Measurements from ENCODE around the gene LANCL2. TPM values are rescaled to one million over a fixed set of nuclear protein-coding genes. Genes with fewer than 3 reads are reported as not detected.
"Not testable (repeated sequence)": the region's sequence is repeated elsewhere in the genome, so short reads cannot be mapped to it uniquely, and the experiment has no call there.

LANCL2 gene
- total RNA-seq, 1 donor from 2014 or later, result 21.5 TPM

DNA sequence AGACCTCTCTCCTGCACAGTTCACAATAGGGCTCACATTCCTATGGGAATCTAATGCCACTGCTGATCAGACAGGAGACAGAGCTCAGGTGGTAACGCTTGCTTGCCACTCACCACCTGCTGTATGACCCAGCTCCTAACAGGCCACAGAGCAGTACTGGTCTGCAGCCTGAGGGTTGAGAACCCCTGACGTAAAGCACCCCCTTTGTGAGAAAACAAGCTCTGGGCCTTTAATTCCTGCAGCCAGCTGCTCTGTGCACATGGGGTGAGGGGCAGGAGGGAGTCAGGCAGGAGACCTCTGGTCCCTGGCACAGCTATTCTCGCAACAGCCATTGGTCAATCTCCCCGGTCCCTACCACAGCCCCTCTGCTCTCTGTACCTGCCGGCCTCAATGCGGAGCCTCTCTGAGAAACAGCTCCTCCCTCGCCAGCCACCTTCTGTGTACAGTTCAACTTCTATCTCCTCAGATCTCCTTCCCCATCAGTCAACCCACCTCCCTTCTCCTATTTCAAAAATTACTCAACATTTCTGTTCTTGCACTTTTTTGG lies 102.0 kb downstream of the LANCL2 start:
- ChIA-PET CTCF (no interaction called here), POLR2A (interaction anchor here (1.6 kb wide), 1 partner anchor 37 kb away, joined by 3 read pairs; no protein-coding TSS in a partner anchor)
- Mint-ChIP-seq H3K36me3 (ENCODE audit: low read depth) (peaks cover 80% of the 10 kb centered on the region), H3K27ac (peak overlapping the region; percentile 35), H3K27me3 (no peaks in the 10 kb centered on the region), H3K9me3 (peaks cover 7% of the 10 kb centered on the region), H3K4me1 (peaks cover 22% of the 10 kb centered on the region), H3K4me3 (no peak overlapping the region)
- DNase-seq (no peak), ATAC-seq (ENCODE audit: low read depth) (no peak)
- TF ChIP-seq, protein P1, sequence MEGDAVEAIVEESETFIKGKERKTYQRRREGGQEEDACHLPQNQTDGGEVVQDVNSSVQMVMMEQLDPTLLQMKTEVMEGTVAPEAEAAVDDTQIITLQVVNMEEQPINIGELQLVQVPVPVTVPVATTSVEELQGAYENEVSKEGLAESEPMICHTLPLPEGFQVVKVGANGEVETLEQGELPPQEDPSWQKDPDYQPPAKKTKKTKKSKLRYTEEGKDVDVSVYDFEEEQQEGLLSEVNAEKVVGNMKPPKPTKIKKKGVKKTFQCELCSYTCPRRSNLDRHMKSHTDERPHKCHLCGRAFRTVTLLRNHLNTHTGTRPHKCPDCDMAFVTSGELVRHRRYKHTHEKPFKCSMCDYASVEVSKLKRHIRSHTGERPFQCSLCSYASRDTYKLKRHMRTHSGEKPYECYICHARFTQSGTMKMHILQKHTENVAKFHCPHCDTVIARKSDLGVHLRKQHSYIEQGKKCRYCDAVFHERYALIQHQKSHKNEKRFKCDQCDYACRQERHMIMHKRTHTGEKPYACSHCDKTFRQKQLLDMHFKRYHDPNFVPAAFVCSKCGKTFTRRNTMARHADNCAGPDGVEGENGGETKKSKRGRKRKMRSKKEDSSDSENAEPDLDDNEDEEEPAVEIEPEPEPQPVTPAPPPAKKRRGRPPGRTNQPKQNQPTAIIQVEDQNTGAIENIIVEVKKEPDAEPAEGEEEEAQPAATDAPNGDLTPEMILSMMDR (IDR thresholded peaks at IDR 0.05), result no peak
- intact Hi-C loops (cut with micrococcal nuclease), result no loop called here

DNA sequence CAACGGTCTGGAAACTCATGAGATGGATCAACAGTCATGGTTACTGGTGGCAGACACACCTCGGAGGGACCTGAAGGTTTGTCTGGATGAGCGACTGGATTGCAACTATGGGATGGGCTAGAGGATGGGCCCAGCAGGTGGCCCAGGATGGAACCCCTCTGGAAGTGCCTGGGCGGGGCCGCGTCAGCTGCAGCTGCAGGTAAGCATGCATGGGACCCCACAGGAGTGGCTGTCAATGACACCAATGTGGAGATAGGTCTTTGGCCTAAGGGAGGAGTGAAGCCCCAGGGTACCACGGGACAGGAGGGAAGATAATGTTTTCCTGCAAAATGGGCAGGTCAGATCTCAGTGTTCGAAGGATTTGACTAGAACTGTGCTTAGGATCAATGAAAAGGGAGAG lies 103.4 kb downstream of the LANCL2 start:
- peaks cover 77% of the 10 kb centered on the region for H3K36me3 Mint-ChIP-seq (ENCODE audit: low read depth)
- CTCF ChIA-PET, result interaction anchor here (1.0 kb wide), 1 partner anchor 9 kb away, joined by 3 read pairs; no protein-coding TSS in a partner anchor

DNA sequence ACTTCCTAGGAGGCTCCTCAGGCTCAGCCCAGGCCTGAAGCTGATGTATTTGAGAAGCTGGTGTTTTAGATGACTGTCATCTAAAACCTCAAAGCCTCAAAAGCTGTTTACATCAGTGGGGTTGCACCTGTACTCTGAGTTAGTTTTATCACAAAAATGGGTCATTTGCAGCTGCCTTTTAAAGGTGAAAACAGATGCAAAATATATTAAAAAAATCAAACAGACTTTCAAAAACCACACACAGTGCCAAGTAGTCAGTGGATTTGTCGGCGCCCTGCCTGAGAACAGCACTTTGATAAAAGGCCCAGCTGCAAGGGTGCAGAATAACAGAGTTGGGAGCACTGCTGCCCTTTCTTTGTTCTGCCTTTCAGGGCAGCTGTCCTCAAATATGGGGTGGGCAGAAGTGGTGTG lies 104.1 kb downstream of the LANCL2 start:
- Mint-ChIP-seq H3K27ac (peak overlapping the region; percentile 21), H3K27me3 (no peaks in the 10 kb centered on the region), H3K9me3 (no peaks in the 10 kb centered on the region), H3K36me3 (ENCODE audit: low read depth) (peaks cover 77% of the 10 kb centered on the region), H3K4me1 (peaks cover 24% of the 10 kb centered on the region), H3K4me3 (no peak overlapping the region)
- ChIA-PET CTCF (interaction anchor here (1.0 kb wide), 1 partner anchor 10 kb away, joined by 3 read pairs; no protein-coding TSS in a partner anchor), POLR2A (interaction anchor here (0.6 to 1.6 kb wide), 3 partner anchors 64 to 172 kb away, joined by 3 to 5 read pairs (median 4); no protein-coding TSS in a partner anchor)
- no peak for DNase-seq
- intact Hi-C loops (cut with micrococcal nuclease), result no loop called here
- TF ChIP-seq, protein P1 (IDR thresholded peaks at IDR 0.05), result no peak
- peak; percentile 41 for ATAC-seq (ENCODE audit: low read depth)

More for the DNA sequence above, 103.4 kb downstream of the LANCL2 start:
- Mint-ChIP-seq H3K4me3 (no peak overlapping the region), H3K27ac (no peak overlapping the region), H3K4me1 (peaks cover 22% of the 10 kb centered on the region), H3K9me3 (no peaks in the 10 kb centered on the region), H3K27me3 (no peaks in the 10 kb centered on the region)
- DNase-seq (no peak), ATAC-seq (ENCODE audit: low read depth) (no peak)
- TF ChIP-seq, protein P1 (IDR thresholded peaks at IDR 0.05), result no peak
- intact Hi-C loops (cut with micrococcal nuclease), result no loop called here
- POLR2A ChIA-PET, result interaction anchor here (1.0 to 1.6 kb wide), 2 partner anchors 12 to 35 kb away, joined by 3 to 4 read pairs; no protein-coding TSS in a partner anchor

DNA sequence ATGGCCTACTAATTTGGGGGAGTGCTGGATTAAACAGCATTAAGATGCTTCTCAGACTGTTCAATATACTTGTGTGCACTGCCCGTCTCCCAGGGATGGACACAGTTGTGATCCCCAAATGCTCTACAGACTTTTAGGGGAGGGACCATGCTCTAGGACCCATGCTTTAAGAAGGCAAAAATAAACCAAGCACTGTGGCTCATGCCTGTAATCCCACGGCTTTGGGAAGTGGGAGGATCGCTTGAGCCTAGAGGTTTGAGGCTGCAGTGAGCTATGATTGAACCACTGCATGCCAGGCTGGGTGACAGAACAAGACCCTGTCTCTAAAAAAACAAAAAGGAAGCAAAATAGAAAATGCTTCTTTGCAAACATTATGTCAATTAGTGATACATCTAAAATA lies 104.6 kb downstream of the LANCL2 start:
- Mint-ChIP-seq H3K27me3 (no peaks in the 10 kb centered on the region), H3K36me3 (ENCODE audit: low read depth) (peaks cover 77% of the 10 kb centered on the region), H3K9me3 (no peaks in the 10 kb centered on the region), H3K4me1 (peaks cover 28% of the 10 kb centered on the region), H3K27ac (peak overlapping the region; percentile 21), H3K4me3 (no peak overlapping the region)
- ATAC-seq (ENCODE audit: low read depth), result no peak
- intact Hi-C loops (cut with micrococcal nuclease), result no loop called here
- TF ChIP-seq, protein P1 (IDR thresholded peaks at IDR 0.05), result no peak
- ChIA-PET CTCF (interaction anchor here (1.0 kb wide), 1 partner anchor 10 kb away, joined by 3 read pairs; no protein-coding TSS in a partner anchor), POLR2A (interaction anchor here (1.0 to 1.6 kb wide), 2 partner anchors 64 to 65 kb away, joined by 3 to 4 read pairs; no protein-coding TSS in a partner anchor)
- DNase-seq, result no peak

DNA sequence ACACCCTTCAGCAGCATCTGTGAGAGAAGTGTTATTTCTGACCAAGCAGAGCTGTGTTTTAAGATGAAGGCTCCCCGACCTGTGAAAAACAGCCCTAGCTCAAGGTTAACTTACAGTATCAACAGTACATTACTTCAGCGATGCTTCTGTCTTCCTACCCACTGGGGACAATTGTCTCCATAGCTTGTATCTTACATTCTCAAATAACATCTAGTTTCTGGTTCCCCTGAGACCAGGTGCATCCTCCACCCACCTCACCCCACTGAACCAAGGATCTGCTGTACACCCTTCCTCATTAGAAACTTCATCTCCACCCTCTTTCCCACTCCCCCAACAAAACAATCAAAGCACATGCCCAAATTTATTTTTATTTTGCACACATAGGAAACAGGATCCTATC lies 105.1 kb downstream of the LANCL2 start:
- TF ChIP-seq, protein P1 (IDR thresholded peaks at IDR 0.05), result no peak
- Mint-ChIP-seq H3K4me3 (peak overlapping the region; percentile 48), H3K27me3 (no peaks in the 10 kb centered on the region), H3K4me1 (peaks cover 34% of the 10 kb centered on the region), H3K36me3 (ENCODE audit: low read depth) (peaks cover 77% of the 10 kb centered on the region), H3K27ac (peak overlapping the region; percentile 9), H3K9me3 (no peaks in the 10 kb centered on the region)
- ChIA-PET CTCF (no interaction called here), POLR2A (interaction anchor here (1.6 kb wide), 1 partner anchor 65 kb away, joined by 4 read pairs; no protein-coding TSS in a partner anchor)
- ATAC-seq (ENCODE audit: low read depth) (no peak), DNase-seq (no peak)
- intact Hi-C loops (cut with micrococcal nuclease), result no loop called here

DNA sequence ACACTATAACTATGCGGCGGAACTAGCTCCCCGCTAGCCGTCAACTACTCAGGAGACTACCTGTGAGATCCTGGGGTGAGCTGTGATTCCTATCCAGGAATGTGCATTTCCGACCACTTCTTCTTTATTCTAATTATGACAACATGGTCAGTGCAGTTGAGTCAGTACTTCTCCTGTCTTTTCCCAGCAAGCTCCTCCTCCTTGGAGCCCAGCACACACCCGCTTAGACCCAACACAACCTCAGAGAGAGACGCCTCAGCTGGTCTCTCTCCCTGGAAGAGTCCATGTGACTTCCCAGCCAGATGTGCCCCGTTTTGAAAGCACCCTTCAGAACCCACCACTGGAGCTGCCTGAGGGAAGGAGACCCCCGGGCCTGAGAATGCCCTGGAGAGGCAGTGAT lies 106.5 kb downstream of the LANCL2 start:
- H3K4me3 Mint-ChIP-seq; POLR2A ChIA-PET; ATAC-seq (ENCODE audit: low read depth); CTCF ChIA-PET; H3K9me3 Mint-ChIP-seq; H3K27me3 Mint-ChIP-seq; DNase-seq; H3K27ac Mint-ChIP-seq; intact Hi-C loops (cut with micrococcal nuclease): not testable (repeated sequence)
- peaks cover 43% of the 10 kb centered on the region for H3K4me1 Mint-ChIP-seq
- peaks cover 75% of the 10 kb centered on the region for H3K36me3 Mint-ChIP-seq (ENCODE audit: low read depth)

DNA sequence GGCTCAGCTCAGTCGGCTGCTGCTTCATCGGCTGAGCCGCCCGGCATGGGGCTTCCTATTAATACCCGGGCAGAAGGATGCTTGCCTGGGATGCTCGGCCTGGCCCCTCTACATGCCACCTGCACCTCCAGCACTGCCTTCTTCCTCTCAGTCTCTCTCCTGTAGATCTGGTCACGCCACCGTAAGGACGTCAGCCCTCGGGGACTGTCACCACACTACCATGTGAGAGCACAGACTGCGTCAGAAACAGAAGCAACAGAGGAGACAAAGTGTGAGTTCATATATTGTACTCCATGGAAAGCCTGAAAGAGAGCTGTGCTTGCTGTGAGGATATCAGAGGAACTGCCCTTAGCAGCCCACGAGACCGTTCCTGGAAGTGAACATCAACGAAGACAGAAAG lies 107.3 kb downstream of the LANCL2 start:
- intact Hi-C loops (cut with micrococcal nuclease); H3K27ac Mint-ChIP-seq; POLR2A ChIA-PET; H3K9me3 Mint-ChIP-seq; DNase-seq; CTCF ChIA-PET; H3K4me3 Mint-ChIP-seq; H3K27me3 Mint-ChIP-seq; ATAC-seq (ENCODE audit: low read depth): not testable (repeated sequence)
- H3K4me1 Mint-ChIP-seq, result peaks cover 49% of the 10 kb centered on the region
- H3K36me3 Mint-ChIP-seq (ENCODE audit: low read depth), result peaks cover 75% of the 10 kb centered on the region

All from activated B cell treated with CpG ODN at 0.5 μM for 24 hours (primary cell).